NCI-H1105 treated with DMSO at 0.1 percent for 48 hours (cell line): ENCODE data around the gene RNF14.
"Not testable (repeated sequence)": the region's sequence is repeated elsewhere in the genome, so short reads cannot be mapped to it uniquely, and the experiment has no call there.

ENCODE experiments used
- DNase-seq: peaks from one replicate; lab custom pipeline; 2025; lab: John Stamatoyannopoulos, UW

RNF14 gene

GRCh38 chr5:142015781-142016533, 47.1 kb downstream of the RNF14 start:
- DNase-seq, result no peak

GRCh38 chr5:142016556-142016955, 47.7 kb downstream of the RNF14 start:
- no peak for DNase-seq

- DNase-seq, result no peak
Observed at GRCh38 chr5:142017832-142018427, 49.0 kb downstream of the RNF14 start.

GRCh38 chr5:142020122-142020659, 51.3 kb downstream of the RNF14 start:
- no peak for DNase-seq

- DNase-seq, result peak; percentile 59
Observed at GRCh38 chr5:142023836-142024235, 54.9 kb downstream of the RNF14 start.

- peak; percentile 82 for DNase-seq
Observed at GRCh38 chr5:142024771-142025304, 55.9 kb downstream of the RNF14 start.

- DNase-seq, result no peak
Observed at GRCh38 chr5:142025637-142026036, 56.7 kb downstream of the RNF14 start.

GRCh38 chr5:142032150-142032549, 63.2 kb downstream of the RNF14 start:
- no peak for DNase-seq

- DNase-seq, result no peak
Observed at GRCh38 chr5:142032747-142033631, 64.1 kb downstream of the RNF14 start.

- DNase-seq, result not testable (repeated sequence)
Observed at GRCh38 chr5:142033632-142034567, 65.0 kb downstream of the RNF14 start.

GRCh38 chr5:142034994-142035393, 66.1 kb downstream of the RNF14 start:
- no peak for DNase-seq

GRCh38 chr5:142036918-142037317, 68.0 kb downstream of the RNF14 start:
- DNase-seq, result no peak

- DNase-seq, result not testable (repeated sequence)
Observed at GRCh38 chr5:142037599-142037998, 68.7 kb downstream of the RNF14 start.

GRCh38 chr5:142038735-142039134, 69.8 kb downstream of the RNF14 start:
- no peak for DNase-seq
